K562 (cell line): ENCODE data around the gene C1orf116. TPM values are rescaled to one million over a fixed set of nuclear protein-coding genes. Genes with fewer than 3 reads are reported as not detected.

Experiments
- ARHGAP35 ChIP-seq: fragments of 450-650 bp; IDR thresholded peaks from 2 replicates; pipeline ENCODE4 v1.6.1; 2018; ENCODE audit not compliant: partially characterized antibody
- ETV6 ChIP-seq, 3 experiments: fragments of 150-350 bp in 1 of 3; sonication (generic) in 1 of 3; formaldehyde crosslinking in 1 of 3; IDR thresholded peaks; 2 replicates each; pipeline versions ENCODE4 v1.6.1 to v1.8.0; 2014 to 2022; ENCODE audit warnings: borderline replicate concordance in 2 of 3, low read depth in 2 of 3, antibody characterized with exemption in 1 of 3, low read length in 1 of 3, mild to moderate bottlenecking in 1 of 3, missing genetic modification reagents in 1 of 3
- NCOA1 ChIP-seq: fragments of 450-650 bp; IDR thresholded peaks from 2 replicates; pipeline ENCODE4 v1.6.1; 2016; ENCODE audit warnings: low read depth
- NR2C1 ChIP-seq, 2 experiments: fragments of 450-650 bp; IDR thresholded peaks; 2 replicates each; pipeline ENCODE4 v1.6.1; 2017; ENCODE audit warnings: mild to moderate bottlenecking in 2 of 2, antibody characterized with exemption in 1 of 2, inconsistent platforms in 1 of 2, missing compliant biosample characterization in 1 of 2, missing genetic modification characterization in 1 of 2
- NR4A1 ChIP-seq, 2 experiments: fragments of 250-450 bp in 1 of 2; fragments of 450-650 bp in 1 of 2; sonication (Bioruptor Pico) in 1 of 2; IDR thresholded peaks; 2 replicates each; pipeline versions ENCODE4 v1.4.0 to v1.6.1; 2016 to 2020; ENCODE audit warnings: mild to moderate bottlenecking in 2 of 2, missing compliant biosample characterization in 1 of 2, missing genetic modification characterization in 1 of 2, moderate library complexity in 1 of 2
- RAD51 ChIP-seq: fragments of 450-650 bp; IDR thresholded peaks from 2 replicates; pipeline ENCODE4 v1.7.1; 2016; ENCODE audit warnings: low read depth, mild to moderate bottlenecking, borderline replicate concordance
- SMARCA5 ChIP-seq: fragments of 450-650 bp; IDR thresholded peaks from 2 replicates; pipeline ENCODE4 v1.6.1; 2016
- SRSF1 ChIP-seq: fragments of 200-400 bp; formaldehyde crosslinking; IDR thresholded peaks from 2 replicates; pipeline ENCODE4 v1.6.1; 2017; ENCODE audit warnings: mild to moderate bottlenecking, low read depth, low read length, moderate library complexity
- ZNF695 ChIP-seq: fragments of 450-650 bp; formaldehyde crosslinking; IDR thresholded peaks from 2 replicates; pipeline ENCODE4 v1.4.0; 2020; ENCODE audit warnings: mild to moderate bottlenecking, moderate library complexity
- polyA plus RNA-seq, 8 experiments: library from polyadenylated mRNA; depleted of rRNA in 4 of 8; stranded (reverse) in 5 of 8; unstranded in 3 of 8; fragments of >200 nt; fragmentation: Nextera tagmentation in 2 of 8; fragmentation: Illumina TruSeq in 1 of 8; extraction: Ambion mirVana in 2 of 8; extraction: Trizol in 1 of 8; gene quantifications; 2 replicates each; pipeline versions ENCODE4 v1.2.1 to v1.2.3, GENCODE V29; 2011 to 2014; ENCODE audit warnings: inconsistent platforms in 1 of 8, missing spikeins in 1 of 8
- total RNA-seq, 7 experiments: library from RNA; depleted of rRNA in 6 of 7; stranded (reverse); fragments of >200 nt in 6 of 7; fragmentation: Illumina TruSeq in 2 of 7; extraction: Trizol in 2 of 7; gene quantifications; 2 replicates each; pipeline versions ENCODE4 v1.2.1 to v1.2.3, GENCODE V29; 2011 to 2021; ENCODE audit warnings: low replicate concordance in 1 of 7
- TF ChIP-seq, protein P1 (sequence below): fragments of 200-800 bp; sonication (Bioruptor generic); IDR thresholded peaks from 2 replicates; pipeline ENCODE4 v1.6.1; 2017; ENCODE audit warnings: missing genetic modification characterization, missing compliant biosample characterization
- TF ChIP-seq, protein P2 (sequence below): fragments of 450-650 bp; conservative IDR thresholded peaks from 2 replicates; pipeline ENCODE4 v1.6.1; 2016; ENCODE audit warnings: missing genetic modification characterization, low read depth, mild to moderate bottlenecking, missing compliant biosample characterization, moderate library complexity
- TF ChIP-seq, protein P3 (sequence below), 2 experiments: fragments of 450-650 bp; conservative IDR thresholded peaks; 2 replicates each; pipeline ENCODE4 v1.6.1; 2017; ENCODE audit warnings: mild to moderate bottlenecking in 2 of 2, moderate library complexity in 2 of 2
- TF ChIP-seq, protein P4 (sequence below): fragments of 450-650 bp; IDR thresholded peaks from 2 replicates; pipeline ENCODE4 v1.6.1; 2017; ENCODE audit warnings: antibody characterized with exemption, mild to moderate bottlenecking
- TF ChIP-seq, protein P5 (sequence below): fragments of 250-450 bp; sonication (Bioruptor Pico); IDR thresholded peaks from 2 replicates; pipeline ENCODE4 v1.8.0; 2021; ENCODE audit warnings: mild to moderate bottlenecking, moderate library complexity

Gene C1orf116
- total and polyA plus RNA-seq, 9 of the 15 experiments (the other 6 are each of a cell fraction or from before 2014, with no cell fraction given) = 0.62 to 3.0 (median 0.95) TPM

DNA sequence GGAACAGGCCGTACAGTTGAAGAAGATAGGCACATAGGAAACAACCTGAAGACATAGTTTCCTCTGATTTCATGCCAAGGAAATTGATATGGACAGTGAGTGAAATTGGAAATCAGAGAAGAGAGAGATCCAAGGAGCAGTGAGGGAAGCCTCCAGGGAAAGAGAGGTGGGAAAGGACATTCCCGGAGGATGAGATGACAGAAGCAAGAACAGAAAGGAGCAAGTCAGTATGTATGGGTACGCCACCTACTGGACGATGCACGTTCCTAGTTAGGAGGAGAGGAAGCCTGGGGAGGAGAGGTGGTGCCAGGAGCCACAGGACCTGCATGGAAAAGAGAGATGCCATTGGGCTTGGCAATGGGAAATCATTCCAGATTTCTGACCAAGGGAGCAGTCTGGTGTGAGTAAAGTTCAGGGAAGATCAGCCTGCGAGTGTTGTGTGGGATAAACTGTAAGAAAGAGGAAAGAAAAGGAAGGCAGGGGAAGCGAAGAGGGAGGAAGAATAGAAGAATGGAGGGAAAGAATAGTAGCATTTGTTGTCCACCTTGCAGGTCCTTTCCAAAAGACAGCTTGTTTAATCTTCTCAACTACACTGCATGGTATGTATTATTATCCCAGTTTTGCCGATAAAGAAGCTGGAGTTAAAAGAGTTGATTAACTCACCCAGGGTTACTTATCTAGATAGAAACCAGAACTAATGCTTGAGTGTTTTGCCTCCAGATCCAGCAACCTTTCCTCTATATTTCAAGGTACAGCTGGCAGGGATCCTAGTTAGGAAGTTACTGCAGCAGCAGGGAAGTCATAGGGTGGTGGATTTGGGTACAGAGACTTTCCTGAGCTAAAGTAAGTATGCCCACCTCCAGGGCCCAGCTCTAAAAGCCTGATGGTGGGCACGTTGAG, 27.4 kb downstream of the C1orf116 start (continued):
- TF ChIP-seq, protein P1, sequence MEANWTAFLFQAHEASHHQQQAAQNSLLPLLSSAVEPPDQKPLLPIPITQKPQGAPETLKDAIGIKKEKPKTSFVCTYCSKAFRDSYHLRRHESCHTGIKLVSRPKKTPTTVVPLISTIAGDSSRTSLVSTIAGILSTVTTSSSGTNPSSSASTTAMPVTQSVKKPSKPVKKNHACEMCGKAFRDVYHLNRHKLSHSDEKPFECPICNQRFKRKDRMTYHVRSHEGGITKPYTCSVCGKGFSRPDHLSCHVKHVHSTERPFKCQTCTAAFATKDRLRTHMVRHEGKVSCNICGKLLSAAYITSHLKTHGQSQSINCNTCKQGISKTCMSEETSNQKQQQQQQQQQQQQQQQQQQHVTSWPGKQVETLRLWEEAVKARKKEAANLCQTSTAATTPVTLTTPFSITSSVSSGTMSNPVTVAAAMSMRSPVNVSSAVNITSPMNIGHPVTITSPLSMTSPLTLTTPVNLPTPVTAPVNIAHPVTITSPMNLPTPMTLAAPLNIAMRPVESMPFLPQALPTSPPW = no peak
- TF ChIP-seq, protein P2, sequence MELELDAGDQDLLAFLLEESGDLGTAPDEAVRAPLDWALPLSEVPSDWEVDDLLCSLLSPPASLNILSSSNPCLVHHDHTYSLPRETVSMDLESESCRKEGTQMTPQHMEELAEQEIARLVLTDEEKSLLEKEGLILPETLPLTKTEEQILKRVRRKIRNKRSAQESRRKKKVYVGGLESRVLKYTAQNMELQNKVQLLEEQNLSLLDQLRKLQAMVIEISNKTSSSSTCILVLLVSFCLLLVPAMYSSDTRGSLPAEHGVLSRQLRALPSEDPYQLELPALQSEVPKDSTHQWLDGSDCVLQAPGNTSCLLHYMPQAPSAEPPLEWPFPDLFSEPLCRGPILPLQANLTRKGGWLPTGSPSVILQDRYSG (tag) = no peak
- TF ChIP-seq, protein P3, sequence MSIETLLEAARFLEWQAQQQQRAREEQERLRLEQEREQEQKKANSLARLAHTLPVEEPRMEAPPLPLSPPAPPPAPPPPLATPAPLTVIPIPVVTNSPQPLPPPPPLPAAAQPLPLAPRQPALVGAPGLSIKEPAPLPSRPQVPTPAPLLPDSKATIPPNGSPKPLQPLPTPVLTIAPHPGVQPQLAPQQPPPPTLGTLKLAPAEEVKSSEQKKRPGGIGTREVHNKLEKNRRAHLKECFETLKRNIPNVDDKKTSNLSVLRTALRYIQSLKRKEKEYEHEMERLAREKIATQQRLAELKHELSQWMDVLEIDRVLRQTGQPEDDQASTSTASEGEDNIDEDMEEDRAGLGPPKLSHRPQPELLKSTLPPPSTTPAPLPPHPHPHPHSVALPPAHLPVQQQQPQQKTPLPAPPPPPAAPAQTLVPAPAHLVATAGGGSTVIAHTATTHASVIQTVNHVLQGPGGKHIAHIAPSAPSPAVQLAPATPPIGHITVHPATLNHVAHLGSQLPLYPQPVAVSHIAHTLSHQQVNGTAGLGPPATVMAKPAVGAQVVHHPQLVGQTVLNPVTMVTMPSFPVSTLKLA (conservative IDR thresholded peaks at IDR 0.05) = no peak; a peak in 1 of 4 replicates
- TF ChIP-seq RAD51 = no peak
- TF ChIP-seq ETV6 (IDR thresholded peaks at IDR 0.05; ENCODE audit: borderline replicate concordance in 1 of 2, low read depth in 2 of 2, low read length in 1 of 2) = no peak
- no peak for TF ChIP-seq ETV6 (CRISPR knock-in tag; IDR thresholded peaks at IDR 0.05; ENCODE audit: borderline replicate concordance)
- no peak for TF ChIP-seq NR4A1 (CRISPR knock-in tag; IDR thresholded peaks at IDR 0.05)
- peak; percentile 50; the same call in 1 of the 2 replicates for TF ChIP-seq NR4A1 (tag; IDR thresholded peaks at IDR 0.05)
- TF ChIP-seq ARHGAP35 = peak; percentile 21
- no peak for TF ChIP-seq SRSF1
- TF ChIP-seq NR2C1 (IDR thresholded peaks at IDR 0.05) = no peak
- TF ChIP-seq NR2C1 (tag; IDR thresholded peaks at IDR 0.05) = no peak
- TF ChIP-seq, protein P4, sequence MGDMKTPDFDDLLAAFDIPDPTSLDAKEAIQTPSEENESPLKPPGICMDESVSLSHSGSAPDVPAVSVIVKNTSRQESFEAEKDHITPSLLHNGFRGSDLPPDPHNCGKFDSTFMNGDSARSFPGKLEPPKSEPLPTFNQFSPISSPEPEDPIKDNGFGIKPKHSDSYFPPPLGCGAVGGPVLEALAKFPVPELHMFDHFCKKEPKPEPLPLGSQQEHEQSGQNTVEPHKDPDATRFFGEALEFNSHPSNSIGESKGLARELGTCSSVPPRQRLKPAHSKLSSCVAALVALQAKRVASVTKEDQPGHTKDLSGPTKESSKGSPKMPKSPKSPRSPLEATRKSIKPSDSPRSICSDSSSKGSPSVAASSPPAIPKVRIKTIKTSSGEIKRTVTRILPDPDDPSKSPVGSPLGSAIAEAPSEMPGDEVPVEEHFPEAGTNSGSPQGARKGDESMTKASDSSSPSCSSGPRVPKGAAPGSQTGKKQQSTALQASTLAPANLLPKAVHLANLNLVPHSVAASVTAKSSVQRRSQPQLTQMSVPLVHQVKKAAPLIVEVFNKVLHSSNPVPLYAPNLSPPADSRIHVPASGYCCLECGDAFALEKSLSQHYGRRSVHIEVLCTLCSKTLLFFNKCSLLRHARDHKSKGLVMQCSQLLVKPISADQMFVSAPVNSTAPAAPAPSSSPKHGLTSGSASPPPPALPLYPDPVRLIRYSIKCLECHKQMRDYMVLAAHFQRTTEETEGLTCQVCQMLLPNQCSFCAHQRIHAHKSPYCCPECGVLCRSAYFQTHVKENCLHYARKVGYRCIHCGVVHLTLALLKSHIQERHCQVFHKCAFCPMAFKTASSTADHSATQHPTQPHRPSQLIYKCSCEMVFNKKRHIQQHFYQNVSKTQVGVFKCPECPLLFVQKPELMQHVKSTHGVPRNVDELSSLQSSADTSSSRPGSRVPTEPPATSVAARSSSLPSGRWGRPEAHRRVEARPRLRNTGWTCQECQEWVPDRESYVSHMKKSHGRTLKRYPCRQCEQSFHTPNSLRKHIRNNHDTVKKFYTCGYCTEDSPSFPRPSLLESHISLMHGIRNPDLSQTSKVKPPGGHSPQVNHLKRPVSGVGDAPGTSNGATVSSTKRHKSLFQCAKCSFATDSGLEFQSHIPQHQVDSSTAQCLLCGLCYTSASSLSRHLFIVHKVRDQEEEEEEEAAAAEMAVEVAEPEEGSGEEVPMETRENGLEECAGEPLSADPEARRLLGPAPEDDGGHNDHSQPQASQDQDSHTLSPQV = peak; percentile 71; the same call in 1 of the 2 replicates
- TF ChIP-seq SMARCA5 = peak; percentile 67; the same call in 1 of the 2 replicates
- TF ChIP-seq ZNF695 (CRISPR knock-in tag) = no peak
- 0 out of 2 replicates have a peak, but pooled peaks have one; percentile 30 for TF ChIP-seq NCOA1
- TF ChIP-seq, protein P5, sequence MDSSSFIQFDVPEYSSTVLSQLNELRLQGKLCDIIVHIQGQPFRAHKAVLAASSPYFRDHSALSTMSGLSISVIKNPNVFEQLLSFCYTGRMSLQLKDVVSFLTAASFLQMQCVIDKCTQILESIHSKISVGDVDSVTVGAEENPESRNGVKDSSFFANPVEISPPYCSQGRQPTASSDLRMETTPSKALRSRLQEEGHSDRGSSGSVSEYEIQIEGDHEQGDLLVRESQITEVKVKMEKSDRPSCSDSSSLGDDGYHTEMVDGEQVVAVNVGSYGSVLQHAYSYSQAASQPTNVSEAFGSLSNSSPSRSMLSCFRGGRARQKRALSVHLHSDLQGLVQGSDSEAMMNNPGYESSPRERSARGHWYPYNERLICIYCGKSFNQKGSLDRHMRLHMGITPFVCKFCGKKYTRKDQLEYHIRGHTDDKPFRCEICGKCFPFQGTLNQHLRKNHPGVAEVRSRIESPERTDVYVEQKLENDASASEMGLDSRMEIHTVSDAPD = no peak
